Neural progenitor cell (in vitro differentiated cells): ENCODE data around the gene FBN3.

Experiments
- CTCF ChIP-seq: fragments of 200-600 bp; sonication (generic); IDR thresholded peaks from 2 replicates; pipeline ENCODE4 v1.5.1; 2017; ENCODE audit warnings: antibody characterized with exemption, mild to moderate bottlenecking
- EZH2 ChIP-seq: fragments of 200-600 bp; sonication (generic); IDR thresholded peaks from 2 replicates; pipeline ENCODE4 v1.6.1; 2017; ENCODE audit warnings: antibody characterized with exemption, mild to moderate bottlenecking, moderate library complexity
- EZH2phosphoT487 ChIP-seq: fragments of 200-600 bp; sonication (generic); IDR thresholded peaks from 2 replicates; pipeline ENCODE4 v1.6.1; 2017; ENCODE audit warnings: antibody characterized with exemption

- TF ChIP-seq CTCF = no peak
- TF ChIP-seq EZH2 = no peak
- no peak for TF ChIP-seq EZH2phosphoT487
These were observed at the start of gene FBN3 for GRCh38 chr19:8149261-8150094.
